NCI-H146 treated with DMSO at 0.1 percent for 48 hours (cell line): Measurements from ENCODE around the gene TMEM121.

Source experiments
- DNase-seq: peaks from one replicate; lab custom pipeline; 2025; ENCODE audit not compliant: unreplicated experiment; lab: John Stamatoyannopoulos, UW

TMEM121 gene

DNA sequence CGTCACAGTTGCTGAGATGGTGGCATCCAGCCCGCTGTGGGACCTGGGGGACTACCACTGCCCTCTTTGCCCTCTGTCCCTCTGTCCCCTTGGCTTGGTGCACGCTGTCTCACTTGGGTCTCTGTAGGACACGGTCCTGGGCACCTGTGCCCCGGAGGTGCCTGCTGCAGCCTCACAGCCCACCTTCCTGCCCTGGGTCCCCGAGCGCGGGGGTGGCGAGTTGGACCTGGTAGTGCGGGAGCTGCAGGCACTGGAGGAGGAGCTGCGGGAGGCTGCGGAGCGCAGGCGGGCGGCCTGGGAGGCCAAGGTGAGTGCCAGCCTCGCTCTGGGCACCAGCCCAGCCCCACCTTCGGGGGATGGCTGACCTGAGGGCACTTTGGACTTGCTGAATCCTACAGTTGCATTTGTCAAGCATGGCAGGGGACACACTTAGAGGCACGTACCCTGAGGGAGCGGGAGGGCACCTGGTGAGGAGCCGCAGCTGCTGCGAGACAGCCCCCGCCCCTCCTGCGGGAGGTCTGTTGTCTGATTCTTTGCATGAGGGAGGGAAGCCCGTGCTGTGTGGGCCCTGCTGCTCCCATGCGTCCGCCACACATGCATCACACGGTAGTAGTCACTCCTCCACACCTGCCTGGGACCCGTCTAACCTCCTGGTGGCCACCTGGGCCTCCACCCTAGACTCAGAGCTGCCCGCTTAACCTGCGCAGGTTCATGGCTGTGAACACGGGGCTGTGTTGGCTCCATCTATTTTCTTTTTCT, 28.5 kb upstream of the TMEM121 start:
- no peak for DNase-seq

DNA sequence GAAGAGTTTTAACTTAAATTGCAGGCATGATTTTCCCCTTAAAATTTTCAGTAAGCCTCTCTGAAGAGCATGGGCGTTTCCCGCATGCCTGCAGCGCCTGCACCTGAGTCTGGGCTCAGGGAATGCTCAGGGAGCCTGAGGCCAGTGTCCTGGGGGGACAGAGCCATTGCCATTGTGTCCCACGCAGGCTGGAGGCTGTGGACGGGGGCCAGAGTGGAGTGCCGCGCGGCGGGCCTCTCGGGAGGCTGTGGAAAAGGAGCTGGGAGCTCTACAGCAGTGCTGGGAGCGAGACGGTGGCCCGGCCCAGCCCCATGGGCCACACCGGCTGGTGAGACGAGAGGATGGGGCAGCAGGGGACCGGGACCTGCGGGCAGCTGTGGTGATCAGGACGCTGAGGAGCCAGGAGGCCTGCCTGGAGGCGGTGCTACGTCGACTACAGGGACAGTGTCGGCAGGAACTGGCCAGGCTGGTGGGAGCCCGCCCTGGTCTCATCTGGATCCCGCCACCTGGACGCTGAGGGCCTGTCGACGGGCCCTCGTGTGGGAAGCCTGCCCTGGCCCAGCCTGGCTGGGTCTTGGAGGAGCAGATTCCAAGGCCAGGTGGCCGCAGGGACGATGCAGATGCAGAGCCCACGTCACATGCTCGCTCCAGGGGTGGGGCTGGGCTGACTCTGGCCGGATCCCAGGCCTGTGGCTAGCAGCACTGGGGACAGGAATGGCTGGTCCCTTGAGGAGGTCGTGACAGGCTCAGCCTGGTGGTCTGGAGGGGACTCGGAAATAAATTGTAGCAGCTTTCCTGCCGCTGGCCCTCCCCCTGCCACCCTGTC, 27.7 kb upstream of the TMEM121 start:
- no peak for DNase-seq

DNA sequence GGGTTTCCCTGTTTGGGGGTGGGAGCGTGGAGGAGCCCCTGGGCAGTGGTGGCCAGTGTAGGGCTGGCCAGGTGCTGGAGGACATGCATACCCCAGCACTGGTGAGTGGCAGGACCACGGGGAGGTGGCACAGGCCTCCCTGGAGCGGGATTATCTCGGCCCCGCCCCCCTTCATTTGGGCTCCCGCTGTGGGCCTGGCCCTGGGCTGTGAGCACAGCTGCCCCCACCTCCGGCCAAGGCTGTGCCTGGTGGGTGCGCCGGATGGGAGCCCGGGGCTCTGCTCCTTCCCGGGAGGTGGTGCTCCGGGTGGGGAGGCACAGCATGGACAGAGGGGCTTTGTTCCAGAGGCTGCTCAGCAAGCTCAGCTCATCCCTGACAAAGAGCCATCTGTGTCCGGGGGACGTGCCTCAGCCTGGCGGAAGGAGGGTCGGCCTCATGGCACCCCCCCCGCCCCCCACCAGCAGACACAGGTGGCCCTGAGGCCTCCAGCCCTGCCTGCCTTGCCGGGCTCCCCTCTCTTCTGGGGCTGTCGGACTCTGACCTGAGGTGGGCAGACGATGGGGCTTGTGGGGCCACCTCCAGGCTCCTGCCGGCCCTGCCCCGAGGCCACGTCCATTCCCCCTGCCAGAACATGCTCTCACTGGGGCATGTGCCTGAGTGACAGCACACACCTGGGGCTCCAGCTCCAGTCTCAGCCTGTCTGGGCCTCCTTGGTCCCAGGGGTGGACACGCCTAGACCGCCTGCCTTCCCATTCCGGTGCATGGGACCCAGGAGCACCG, 26.9 kb upstream of the TMEM121 start:
- DNase-seq, result no peak

DNA sequence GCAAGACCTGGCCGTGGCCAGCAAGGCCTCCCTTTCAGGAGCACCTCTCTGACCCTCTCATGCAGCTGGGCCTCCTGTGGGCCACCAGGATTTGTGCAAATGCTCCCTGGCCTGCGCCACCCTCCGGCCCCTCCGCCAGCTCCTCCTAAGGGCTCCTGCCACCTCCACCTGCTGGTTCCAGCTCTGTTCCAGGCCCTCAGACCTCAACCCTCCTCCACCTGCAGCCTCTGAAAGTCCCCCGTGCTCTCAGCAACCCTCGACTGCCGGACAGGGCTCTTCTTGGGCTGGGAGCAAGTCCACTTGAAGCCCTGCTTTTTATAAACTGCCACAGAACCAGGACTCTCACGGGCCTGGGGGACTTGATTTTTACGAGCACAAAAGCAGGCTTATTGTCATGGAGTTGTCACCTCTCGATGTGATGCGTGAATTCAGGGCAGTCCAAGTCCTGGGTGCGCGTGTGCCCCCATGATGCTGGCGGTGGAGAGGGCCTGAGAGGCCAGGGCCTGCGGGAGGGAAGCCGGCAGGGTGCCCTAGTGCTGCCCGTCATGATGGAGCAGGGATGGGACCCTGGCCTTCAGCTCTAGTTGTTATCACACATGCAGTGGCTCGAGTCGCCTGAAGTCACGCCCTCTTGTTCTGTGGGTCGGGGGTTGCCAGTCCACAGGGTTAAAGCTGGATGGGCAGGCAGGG, 26.2 kb upstream of the TMEM121 start:
- no peak for DNase-seq

DNA sequence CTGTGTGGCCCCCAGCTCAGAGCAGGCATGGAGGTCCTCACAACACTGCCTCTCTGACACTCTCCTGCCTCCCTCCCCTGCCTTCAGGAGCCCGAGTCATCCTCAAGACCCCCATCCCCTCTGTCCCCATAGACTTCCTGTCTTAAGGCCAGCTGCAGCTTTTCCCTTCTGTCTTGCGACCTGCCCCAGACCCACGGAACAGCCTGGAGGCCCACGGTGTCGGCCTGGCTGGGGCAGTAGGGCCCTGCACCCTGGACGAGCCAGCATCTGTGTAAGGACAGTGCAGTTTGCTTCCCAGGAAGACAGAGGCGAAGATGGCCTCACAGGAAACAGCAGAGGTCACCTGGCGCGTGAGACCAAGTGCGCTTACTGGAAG, 25.7 kb upstream of the TMEM121 start:
- no peak for DNase-seq

DNA sequence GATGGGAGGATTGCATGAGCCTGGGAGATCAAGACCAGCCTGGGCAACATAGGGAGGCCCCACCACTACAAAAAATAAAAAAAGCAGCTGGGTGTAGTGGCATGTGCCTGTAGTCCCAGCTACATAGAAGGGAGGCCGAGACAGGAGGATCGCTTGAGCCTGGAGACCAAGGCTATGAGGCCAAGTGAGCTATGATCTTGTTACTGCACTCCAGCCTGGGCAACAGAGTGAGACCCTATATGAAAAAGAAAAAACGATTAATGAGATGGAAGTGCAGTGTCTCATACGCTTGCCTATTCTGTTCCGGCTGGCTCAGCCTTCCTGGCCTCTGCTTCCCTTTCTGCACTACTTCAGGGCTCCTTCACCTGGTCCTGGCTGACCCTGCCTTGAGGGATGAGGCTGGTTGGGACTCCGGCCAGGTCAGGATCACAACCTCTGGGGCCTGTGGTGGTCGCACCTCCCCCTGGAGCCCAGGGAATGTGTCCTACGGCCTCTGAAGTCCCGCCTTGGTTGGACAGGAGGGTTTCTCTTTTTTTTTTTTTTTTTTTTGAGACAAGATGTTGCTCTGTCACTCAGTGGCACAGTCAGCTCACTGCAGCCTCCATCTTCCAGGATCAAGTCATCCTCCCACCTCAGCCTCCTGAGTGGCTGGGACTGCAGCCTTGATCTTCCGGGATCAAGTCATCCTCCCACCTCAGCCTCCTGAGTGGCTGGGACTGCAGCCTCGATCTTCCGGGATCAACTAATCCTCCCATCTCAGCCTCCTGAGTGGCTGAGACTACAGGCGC, 24.7 kb upstream of the TMEM121 start:
- DNase-seq, result no peak

DNA sequence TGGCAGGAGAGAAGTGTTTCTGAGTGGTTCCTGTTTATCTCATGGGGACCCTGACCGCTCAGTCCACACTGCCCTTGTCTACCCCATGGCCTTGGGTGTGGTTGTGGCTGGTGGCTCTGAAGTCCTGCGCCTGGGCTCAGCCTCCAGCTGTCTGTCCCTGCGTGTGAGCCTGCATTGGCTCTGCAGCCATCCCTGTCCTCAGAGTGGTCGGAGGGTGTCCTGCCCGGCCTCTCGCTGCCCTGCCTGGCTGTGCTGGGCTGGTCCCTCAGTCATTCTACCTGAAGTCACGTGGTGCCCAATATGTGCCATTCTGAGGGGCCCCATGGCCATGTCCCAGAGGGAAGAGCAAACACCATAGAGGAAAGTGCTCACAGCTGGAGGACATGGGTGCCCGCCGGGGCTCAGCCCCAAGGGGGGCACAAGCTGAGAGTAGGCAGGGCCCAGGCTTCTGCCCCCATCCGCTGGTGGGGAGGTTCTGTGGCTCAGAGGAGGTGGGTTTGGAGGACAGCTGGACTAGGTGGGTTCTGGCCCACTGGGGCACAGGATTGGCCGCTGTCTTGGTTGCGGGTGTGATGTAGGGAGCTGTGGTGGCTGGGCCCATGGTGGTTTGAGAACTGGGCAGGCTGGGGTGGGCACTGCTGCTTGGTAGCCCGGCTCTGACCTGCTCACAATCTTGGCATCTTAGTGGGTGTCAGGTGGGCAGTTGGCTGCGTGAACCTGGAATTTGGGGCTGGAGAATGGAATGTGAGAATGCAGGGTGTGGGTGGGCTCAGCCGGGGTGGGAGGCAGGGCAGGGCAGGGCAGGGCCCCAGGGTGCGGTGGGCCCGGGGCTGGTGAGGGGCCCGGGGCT, 23.7 kb upstream of the TMEM121 start:
- no peak for DNase-seq

DNA sequence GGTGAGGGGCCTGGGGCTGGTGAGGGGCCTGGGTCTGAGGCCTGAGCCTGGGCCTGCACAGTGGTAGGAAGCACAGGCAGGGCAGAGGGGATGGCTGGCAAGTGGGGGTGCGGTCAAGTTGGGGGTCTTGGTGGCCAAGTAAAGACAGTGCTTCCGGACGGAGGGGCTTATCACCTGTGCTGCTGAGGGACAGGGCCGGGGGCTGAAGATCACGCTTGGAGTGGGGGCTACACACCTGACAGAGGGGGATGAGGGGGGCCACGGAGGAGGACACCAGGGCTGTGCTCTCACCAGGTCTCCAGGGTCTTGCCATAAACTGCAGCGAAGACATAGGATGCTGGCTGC, 23.1 kb upstream of the TMEM121 start:
- DNase-seq, result no peak

DNA sequence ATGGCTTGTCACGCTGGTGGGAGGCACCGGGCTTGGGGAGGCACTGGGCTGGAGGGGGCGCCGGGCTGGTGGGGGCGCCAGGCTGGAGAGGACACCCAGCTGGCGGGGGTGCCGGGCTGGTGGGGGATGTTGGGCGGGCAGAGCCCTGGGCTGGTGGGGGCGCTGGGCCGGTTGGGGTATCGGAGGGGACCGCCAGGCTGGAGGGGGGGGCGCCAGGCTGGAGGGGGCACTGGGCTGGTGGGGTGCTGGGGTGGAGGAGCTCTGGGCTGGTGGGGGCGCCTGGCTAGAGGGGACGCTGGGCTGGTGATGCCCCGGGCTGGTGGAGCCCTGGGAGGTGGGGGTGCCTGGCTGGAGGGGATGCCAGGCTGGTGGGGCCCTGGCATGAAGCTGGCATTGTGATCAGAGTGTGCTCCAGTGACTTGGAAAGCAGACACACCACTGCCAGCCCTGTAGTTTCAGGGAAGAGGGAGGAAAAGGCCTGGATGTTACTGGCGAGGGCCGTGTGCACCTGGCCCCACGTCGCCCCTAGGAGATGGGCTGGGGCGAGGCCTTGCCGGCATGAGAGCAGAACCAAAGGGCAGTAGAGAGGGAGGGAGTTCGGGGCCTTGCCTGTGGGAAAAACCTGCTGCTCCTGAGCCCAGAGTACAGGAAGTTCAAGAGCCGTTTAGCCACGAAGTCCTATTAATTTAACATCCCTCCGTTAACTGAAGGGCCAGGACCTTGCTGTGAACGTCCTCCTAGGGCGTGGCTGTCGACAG, 22.3 kb upstream of the TMEM121 start:
- no peak for DNase-seq

DNA sequence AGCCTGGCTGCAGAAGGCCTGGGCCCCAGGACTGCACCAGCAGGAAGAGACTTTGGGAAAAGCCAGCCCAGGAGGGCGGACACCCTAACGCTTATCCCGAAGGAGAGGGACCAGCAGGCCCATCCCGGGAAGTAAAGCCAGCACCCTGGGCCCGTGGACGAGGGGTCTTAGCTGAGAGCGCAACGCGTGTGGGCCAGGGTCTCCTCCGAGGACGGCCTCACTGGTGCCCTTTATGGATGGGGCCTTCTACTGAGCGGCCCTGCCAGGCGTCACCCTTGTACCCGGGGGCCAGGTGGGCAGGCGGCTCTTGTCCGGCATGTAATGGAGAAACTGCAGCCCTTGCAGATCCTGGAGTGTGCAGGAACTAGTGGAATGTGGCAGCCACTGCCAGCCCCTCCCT, 21.3 kb upstream of the TMEM121 start:
- DNase-seq, result no peak

DNA sequence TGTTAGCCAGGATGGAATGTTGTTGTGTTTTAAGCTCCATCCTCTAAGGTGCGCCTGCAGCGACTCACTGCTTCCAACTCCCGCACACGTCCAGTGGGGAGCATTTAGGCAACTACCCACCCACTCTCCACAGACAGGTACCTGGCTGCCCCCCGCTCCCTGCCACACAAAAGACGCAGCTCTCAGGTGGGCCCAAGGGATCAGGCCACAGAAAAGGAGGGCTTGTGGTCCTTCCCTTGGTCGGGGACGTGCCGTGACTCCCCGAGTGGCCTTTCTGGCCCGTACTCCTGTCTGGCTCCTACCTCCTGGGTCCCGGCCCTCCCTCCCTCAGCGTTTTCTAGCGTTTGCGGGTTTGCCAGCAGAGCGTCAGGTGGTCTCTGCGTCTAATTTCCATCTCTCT, 19.1 kb upstream of the TMEM121 start:
- no peak for DNase-seq

DNA sequence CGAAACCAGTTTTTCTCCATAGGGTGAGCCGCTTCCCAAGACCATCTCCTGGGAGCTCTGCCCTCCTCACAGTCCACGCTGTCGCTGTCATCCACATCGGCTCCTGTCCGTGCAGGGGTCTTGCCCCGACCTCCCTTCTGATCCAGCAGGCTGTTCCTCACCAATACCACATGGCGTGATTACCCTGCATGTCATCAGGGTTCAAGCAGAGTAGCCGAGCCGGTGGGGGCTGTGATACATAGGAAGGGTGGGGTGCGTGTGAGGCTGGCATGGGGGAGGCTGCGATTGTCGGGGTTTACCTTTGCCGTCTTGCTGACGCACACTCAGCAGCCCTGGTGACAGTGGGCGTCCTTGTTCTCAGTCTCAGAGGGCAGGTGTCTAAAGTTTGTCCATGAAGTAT, 18.3 kb upstream of the TMEM121 start:
- no peak for DNase-seq

DNA sequence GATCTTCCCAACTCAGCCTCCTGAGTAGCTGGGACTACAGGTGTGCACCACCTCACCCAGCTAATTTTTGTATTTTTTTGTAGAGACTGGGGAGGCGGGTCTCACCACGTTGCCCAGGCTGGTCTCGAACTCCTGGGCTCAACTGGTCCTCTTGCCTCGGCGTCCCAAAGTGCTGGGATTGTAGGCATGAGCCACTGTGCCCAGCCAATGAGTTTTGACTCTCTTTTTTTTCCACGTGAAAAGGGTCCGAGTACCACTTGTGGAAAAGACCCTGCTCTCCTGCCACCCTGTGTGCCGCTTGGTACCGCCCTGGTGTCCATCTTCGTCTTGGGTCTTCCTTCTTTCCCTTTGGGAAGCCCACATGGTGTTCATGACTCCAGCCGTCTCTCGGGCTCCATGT, 17.8 kb upstream of the TMEM121 start:
- no peak for DNase-seq

DNA sequence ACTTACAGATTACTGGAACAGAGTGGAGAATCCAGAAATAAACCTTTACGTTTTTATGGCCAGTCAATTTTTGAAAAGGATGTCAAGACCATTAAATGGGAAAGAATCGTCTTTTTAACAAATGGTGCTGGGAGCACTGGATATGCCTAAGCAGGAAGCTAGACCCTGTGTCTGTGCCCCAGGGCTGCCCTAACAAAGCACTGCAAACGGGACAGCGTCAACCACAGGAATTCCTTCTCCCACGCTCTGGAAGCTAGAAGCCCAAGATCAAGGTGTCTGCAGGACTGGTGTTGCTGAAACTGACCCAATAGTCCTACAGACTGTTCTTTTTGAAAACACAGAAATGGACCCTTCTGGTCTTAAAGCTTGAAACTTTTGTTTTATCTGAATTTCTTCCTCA, 9.3 kb upstream of the TMEM121 start:
- no peak for DNase-seq

DNA sequence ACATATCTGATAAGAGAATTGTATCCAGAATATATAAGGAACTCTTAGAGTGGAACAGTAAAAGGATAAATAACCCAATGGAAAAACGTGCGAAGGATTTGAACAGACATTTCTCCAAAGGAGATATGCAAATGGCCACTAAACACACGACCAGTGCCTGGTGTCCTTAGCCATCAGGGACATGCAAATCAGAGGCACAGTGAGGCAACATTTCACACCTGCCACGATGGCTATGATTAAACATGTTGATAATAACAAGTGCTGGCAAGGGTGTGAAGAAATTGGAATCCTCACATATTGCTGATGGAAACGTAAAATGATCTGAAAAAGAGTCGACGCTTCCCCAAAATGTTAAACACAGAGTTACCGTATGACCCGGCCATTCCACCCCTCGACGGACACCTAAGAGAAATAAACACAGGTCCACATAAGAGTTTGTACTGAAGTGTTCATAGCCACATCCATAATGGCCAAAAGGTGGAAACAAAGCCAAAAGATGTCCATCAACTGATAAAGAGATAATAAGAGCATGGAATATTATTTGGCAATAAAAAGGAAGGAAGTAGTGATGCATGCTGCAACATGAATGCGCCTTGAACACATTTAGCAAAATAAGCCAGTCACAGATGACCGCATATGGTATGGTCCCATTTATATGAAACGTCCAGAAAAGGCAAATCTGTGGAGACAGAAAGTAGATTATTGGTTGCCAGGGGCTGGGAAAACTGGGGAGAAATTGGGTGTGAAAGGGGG, 6.3 kb upstream of the TMEM121 start:
- no peak for DNase-seq

DNA sequence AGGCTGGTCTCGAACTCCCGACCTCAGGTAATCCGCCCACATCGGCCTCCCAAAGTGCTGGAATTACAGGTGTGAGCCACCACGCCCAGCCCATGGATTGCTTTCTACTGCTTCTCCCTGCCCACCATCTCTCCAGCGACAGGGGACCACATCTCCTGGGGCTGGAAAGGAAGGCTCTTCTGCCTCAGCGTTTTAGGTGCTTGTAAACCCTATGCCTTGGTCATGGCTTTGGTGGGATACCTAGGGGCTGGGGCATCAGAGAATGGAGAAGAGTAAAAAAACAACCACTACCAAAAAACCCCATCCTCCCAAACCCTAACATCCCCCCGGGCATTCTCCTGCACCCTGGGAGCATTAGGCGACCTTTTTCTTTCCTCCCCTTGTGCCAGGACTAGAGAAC, 1.1 kb upstream of the TMEM121 start:
- no peak for DNase-seq

DNA sequence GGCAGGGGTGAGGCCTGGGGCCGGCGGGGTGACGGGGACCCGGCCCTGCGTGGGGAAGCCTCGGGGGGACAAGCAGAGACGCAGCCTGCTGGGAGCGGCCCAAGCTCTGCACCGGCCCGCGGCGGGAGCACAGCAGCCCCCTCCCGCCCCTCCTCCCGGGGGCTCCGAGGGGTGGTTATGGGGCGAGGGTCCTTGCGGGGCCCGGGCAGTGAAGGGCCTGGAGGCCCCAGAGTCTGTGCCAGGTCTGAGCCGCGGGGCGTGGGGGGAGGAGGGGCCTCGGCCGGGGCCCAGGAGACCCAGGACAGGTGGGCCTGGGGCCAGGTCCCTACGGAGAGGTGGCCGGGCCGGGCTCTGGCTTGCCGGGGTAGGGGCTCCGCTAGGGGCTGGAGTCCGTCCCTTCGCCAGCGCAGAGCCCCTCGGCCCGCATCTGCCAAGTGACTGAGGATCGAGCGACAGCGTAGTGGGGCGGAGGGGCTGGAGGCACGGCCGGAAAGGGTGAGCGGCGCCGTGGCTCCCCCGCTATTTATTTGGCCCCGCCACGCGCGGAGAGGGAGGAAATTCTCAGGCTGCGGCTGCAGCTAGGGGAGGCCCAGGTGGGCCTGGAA, 495 bp downstream of the TMEM121 start:
- DNase-seq, result no peak

DNA sequence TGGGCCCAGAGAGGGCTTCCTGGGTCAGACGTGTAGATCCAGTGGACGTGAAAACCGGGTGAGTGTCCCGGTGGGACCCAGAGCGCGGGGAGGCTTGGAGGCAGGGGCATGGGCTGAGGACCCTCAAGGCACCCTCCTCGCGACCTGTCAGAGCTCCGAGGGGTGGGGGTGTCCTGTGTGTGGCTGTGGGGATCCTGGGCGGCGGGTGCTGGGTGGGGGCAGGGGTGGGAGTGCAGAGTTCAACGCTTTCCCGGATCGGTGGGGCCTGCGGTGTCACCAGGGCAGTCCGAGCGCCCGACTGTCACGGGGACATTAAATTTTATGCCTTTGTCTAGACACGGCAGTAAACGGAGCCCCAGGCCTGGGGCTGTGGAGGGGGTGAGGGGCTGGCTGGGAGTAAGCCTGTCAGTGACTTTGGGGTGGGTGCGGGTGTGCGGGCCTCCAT, 1.0 kb downstream of the TMEM121 start:
- no peak for DNase-seq
